Left renal pelvis (tissue), 4 donors: Measurements from ENCODE around the gene TSPY4. TPM values are rescaled to one million over a fixed set of nuclear protein-coding genes. Genes with fewer than 3 reads are reported as not detected.
"Not testable (repeated sequence)": the region's sequence is repeated elsewhere in the genome, so short reads cannot be mapped to it uniquely, and the experiment has no call there.

Experiments
- DNase-seq, 4 donors: peaks; one replicate each; pipeline ENCODE4 v3.0.0-alpha.2; 2013; ENCODE audit warnings: low read depth in 4 of 4, low spot score in 3 of 4
- polyA plus RNA-seq, 4 donors: library from polyadenylated mRNA; unstranded; fragments of 120-200 nt; gene quantifications; one replicate each; pipeline ENCODE4 v1.2.1, GENCODE V29; 2013; ENCODE audit not compliant: insufficient read length in 4 of 4

The TSPY4 gene
- not detected for polyA plus RNA-seq

GRCh38 chrY:9337164-9337563 is at the start of gene TSPY4:
Gene TSPY4, plus strand, starts transcription at chrY:9337464. Its CDS starts 46 bp downstream, at chrY:9337510.
- not testable (repeated sequence) for DNase-seq

GRCh38 chrY:9320996-9321395 is 16.3 kb upstream of the TSPY4 start:
- DNase-seq: no peak

- not testable (repeated sequence) for DNase-seq
Measured at GRCh38 chrY:9357497-9357896, 20.2 kb downstream of the TSPY4 start, which contains the start of gene TSPY8. Gene TSPY8, plus strand, starts transcription at chrY:9357797. Its CDS starts 46 bp downstream, at chrY:9357843.

Other genes with a start within 250 kb of the TSPY4 start
- gene TSPY8, start 20.3 kb downstream of the TSPY4 start, polyA plus RNA-seq: not detected
- not detected for gene TSPY3, start 61.0 kb downstream of the TSPY4 start, polyA plus RNA-seq
- not detected for gene TSPY1, start 129.5 kb downstream of the TSPY4 start, polyA plus RNA-seq
- gene TSPY9, start 149.8 kb downstream of the TSPY4 start, polyA plus RNA-seq: not detected
- gene TSPY10, start 190.4 kb downstream of the TSPY4 start, polyA plus RNA-seq: not detected